H1 (cell line): ENCODE measurements around the gene HRH3. TPM values are rescaled to one million over a fixed set of nuclear protein-coding genes. Genes with fewer than 3 reads are reported as not detected.

Source experiments
- ATF2 ChIP-seq: IDR thresholded peaks from 2 replicates; pipeline ENCODE4 v1.6.1; 2012; ENCODE audit warnings: low read length, inconsistent platforms
- CBX5 ChIP-seq: fragments of 300-800, 300-1000 bp; sonication (generic); IDR thresholded peaks from 2 replicates; pipeline ENCODE4 v1.7.1; 2016; ENCODE audit warnings: antibody characterized with exemption, low read length, low read depth
- CTBP2 ChIP-seq: IDR thresholded peaks from 2 replicates; pipeline ENCODE4 v1.7.0; 2011; ENCODE audit warnings: borderline replicate concordance, mild to moderate bottlenecking, moderate library complexity, mixed read lengths, low read length; ENCODE audit not compliant: insufficient read depth, insufficient read length
- polyA plus RNA-seq, 7 experiments: library from polyadenylated mRNA; depleted of rRNA in 3 of 7; stranded (reverse) in 5 of 7; unstranded in 2 of 7; fragments of >200 nt in 5 of 7; fragments of 200-250 nt in 2 of 7; gene quantifications; 1 replicate in 5 of 7; 2 replicates in 1 of 7; 4 replicates in 1 of 7; pipeline versions ENCODE4 v1.2.1 to v1.2.3, GENCODE V29; 2011 to 2013; ENCODE audit warnings: missing spikeins in 2 of 7, mixed read lengths in 2 of 7
- total RNA-seq: library from RNA; stranded (reverse); fragmentation: NEBNext Ultra II Directional; extraction: Animal tissue kit (Norgen Biotek cat#: 25700); gene quantifications from 2 replicates; pipeline ENCODE4 v1.2.1, GENCODE V29; 2021

HRH3 gene
- total and polyA plus RNA-seq, 2 of the 8 experiments (the other 6 are each of a cell fraction or from before 2014, with no cell fraction given): 2.0 to 4.5 TPM

DNA sequence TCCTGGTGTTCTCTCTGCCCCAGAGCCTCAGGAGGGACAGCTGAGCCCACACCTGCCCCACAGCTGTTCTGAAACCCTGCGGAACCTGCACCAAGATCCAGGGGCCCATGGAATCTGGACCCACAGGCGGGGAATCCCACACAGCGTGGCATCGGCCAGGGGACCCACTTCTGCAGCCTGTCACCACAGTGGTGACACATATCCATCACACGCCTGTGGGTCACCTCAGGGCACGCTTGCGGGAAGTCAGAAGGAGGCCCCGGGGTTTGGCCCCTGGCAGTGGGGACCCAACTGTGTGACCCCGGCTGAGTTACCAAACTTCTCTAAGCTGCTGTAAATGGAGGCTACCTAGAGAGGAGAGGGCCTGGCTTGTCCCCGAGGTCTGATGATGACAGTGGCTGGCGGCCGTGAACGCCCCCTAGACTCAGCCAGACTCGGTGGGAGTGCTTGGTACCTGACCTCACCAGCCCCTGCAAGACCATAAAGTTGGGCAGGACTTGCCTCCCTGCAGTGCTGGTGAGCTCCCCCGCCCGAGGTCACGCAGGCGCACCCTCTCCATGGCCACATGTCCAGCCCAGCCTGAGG, 2.3 kb upstream of the HRH3 start (continued):
- no peak for TF ChIP-seq CBX5
- no peak for TF ChIP-seq CTBP2
- TF ChIP-seq ATF2: no peak
